Naive B cell (primary cell): ENCODE results near the gene MAPK12. TPM values are rescaled to one million over a fixed set of nuclear protein-coding genes. Genes with fewer than 3 reads are reported as not detected.

Experiments used
- ATAC-seq, 2 donors: fragments of 150-1000 bp; cut with Tn5 transposase; 2 replicates each; pipeline ENCODE4 v1.10.0; 2021; ENCODE audit warnings: low read depth in 2 of 2, mild to moderate bottlenecking in 2 of 2, moderate library complexity in 2 of 2
- DNase-seq: peaks from one replicate; pipeline ENCODE4 v3.0.0; 2022
- H3K27ac Mint-ChIP-seq, 6 donors: one replicate each; pipeline ENCODE4 v1.8.0; 2020 to 2022; ENCODE audit warnings: mild to moderate bottlenecking in 6 of 6, mixed read lengths in 6 of 6, moderate library complexity in 5 of 6, inconsistent platforms in 2 of 6
- H3K27me3 Mint-ChIP-seq, 3 donors: one replicate each; pipeline ENCODE4 v1.8.0; 2021 to 2022; ENCODE audit warnings: mixed read lengths in 3 of 3, mild to moderate bottlenecking in 1 of 3
- H3K36me3 Mint-ChIP-seq, 2 donors: one replicate each; pipeline ENCODE4 v1.8.0; 2020 to 2022; ENCODE audit warnings: mixed read lengths in 2 of 2, inconsistent platforms in 1 of 2, mild to moderate bottlenecking in 1 of 2
- H3K4me1 Mint-ChIP-seq, 3 donors: one replicate each; pipeline ENCODE4 v1.8.0; 2020 to 2022; ENCODE audit warnings: mixed read lengths in 3 of 3, inconsistent platforms in 1 of 3, mild to moderate bottlenecking in 1 of 3, moderate library complexity in 1 of 3
- H3K4me3 Mint-ChIP-seq, 8 donors: one replicate each; pipeline ENCODE4 v1.8.0; 2020 to 2022; ENCODE audit warnings: mild to moderate bottlenecking in 8 of 8, mixed read lengths in 8 of 8, moderate library complexity in 8 of 8, inconsistent platforms in 2 of 8
- H3K9me3 Mint-ChIP-seq, 7 donors: one replicate each; pipeline ENCODE4 v1.8.0; 2020 to 2022; ENCODE audit warnings: mixed read lengths in 7 of 7, mild to moderate bottlenecking in 5 of 7, inconsistent platforms in 2 of 7, moderate library complexity in 1 of 7
- polyA plus RNA-seq, 6 donors: library from polyadenylated mRNA; unstranded; fragments of 300-500 nt; fragmentation: Illumina TruSeq; gene quantifications; one replicate each; pipeline ENCODE4 v1.2.3, GENCODE V29; 2021; ENCODE audit warnings: low read depth in 6 of 6

MAPK12 gene
- polyA plus RNA-seq, result under 1 TPM in 5 of 6 donors, not detected in 1; 0.04 to 0.19 (median 0.09) TPM

- peak in 1 of 2 donors; percentile 3 for ATAC-seq
- peaks cover 0 to 51% (median 9%) of the 10 kb centered on the region in 3 donors for H3K27me3 Mint-ChIP-seq
Observed at GRCh38 chr22:50261615-50262459, at the start of gene MAPK12. MAPK12 (minus strand) TSS chr22:50261683; CDS start chr22:50261509, 174 bp downstream.

GRCh38 chr22:50310949-50311444, 49.5 kb upstream of the MAPK12 start:
- Mint-ChIP-seq H3K4me1 (peaks cover 27 to 34% (median 32%) of the 10 kb centered on the region in 3 donors), H3K27me3 (peaks cover 0 to 11% (median 9%) of the 10 kb centered on the region in 3 donors), H3K4me3 (no peak overlapping the region), H3K27ac (no peak overlapping the region), H3K9me3 (no peaks in the 10 kb centered on the region), H3K36me3 (no peaks in the 10 kb centered on the region)
- no peak for ATAC-seq
- no peak for DNase-seq

More at GRCh38 chr22:50261615-50262459, at the start of gene MAPK12:
- Mint-ChIP-seq H3K4me1 (peaks cover 6 to 15% (median 14%) of the 10 kb centered on the region in 3 donors), H3K27ac (peak within 1 kb of the TSS in 1 of 6 donors; percentile 29), H3K9me3 (no peaks in the 10 kb centered on the region), H3K36me3 (no peaks in the 10 kb centered on the region), H3K4me3 (peak within 1 kb of the TSS; percentile 45 to 83 (median 68))
- no peak for DNase-seq

DNA sequence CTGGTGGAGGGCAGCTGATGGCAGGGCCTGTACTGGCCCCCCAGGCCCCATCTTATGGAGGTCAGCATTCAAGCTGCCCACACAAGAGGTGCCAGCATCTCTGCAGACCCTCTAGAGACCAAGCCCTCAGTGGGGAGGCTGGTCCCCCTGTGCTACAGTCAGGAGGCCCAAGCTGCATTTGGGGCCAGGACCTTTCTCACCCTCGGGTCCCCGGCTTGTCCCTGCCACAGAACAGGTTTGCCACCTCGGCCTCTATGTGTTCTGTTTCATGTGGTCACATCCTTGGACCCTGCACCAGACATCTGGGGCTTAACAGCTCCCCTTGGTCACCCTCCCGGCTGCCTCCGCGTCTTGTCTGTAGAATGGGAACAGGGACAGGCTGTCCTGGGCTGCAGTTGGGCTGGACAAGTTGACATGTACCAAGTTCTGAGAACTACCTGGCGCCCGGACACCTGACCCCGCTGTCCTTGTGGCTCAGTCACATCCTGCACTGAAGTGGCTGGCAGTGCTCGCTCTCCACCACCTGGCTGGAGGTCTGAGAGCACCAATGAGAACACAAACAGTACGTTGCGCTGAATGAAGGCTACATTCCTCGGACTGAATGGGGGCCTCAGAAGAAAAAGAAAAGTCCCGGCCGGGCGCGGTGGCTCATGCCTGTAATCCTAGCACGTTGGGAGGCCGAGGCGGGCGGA, 48.7 kb upstream of the MAPK12 start:
- peak overlapping the region in 2 of 8 donors; percentile 30 to 60 for H3K4me3 Mint-ChIP-seq
- peaks cover 29 to 33% (median 31%) of the 10 kb centered on the region in 3 donors for H3K4me1 Mint-ChIP-seq
- peaks cover 0 to 16% (median 14%) of the 10 kb centered on the region in 3 donors for H3K27me3 Mint-ChIP-seq
- ATAC-seq (no peak), DNase-seq (no peak)
- H3K9me3 Mint-ChIP-seq, result no peaks in the 10 kb centered on the region
- peak overlapping the region in 2 of 6 donors; percentile 30 to 74 for H3K27ac Mint-ChIP-seq
- H3K36me3 Mint-ChIP-seq, result no peaks in the 10 kb centered on the region

DNA sequence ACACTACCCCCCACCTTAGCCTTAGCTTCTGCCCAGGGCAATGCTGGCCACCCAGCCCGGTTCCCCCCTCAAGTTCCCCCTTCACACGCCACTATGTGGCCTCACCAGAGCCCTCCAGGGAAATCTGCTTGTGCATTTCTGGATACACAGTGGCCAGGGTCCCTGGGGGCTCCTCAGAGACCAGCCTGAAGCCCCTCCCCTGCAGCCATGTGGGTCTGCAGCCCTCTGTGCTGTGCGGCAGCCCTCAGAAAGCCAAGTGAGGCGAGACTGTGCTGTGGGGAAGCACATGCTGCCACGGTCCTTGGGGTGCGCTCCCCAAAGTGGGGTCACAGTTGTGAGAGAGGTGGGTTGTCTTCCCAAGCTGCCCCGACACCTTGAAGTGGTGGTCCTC, 48.1 kb upstream of the MAPK12 start:
- no peaks in the 10 kb centered on the region for H3K9me3 Mint-ChIP-seq
- ATAC-seq (no peak), DNase-seq (no peak)
- peak overlapping the region in 1 of 8 donors; percentile 78 for H3K4me3 Mint-ChIP-seq
- H3K27ac Mint-ChIP-seq, result no peak overlapping the region
- H3K4me1 Mint-ChIP-seq, result peaks cover 31 to 34% (median 33%) of the 10 kb centered on the region in 3 donors
- H3K27me3 Mint-ChIP-seq, result peaks cover under 1 to 21% (median 14%) of the 10 kb centered on the region in 3 donors
- no peaks in the 10 kb centered on the region for H3K36me3 Mint-ChIP-seq

DNA sequence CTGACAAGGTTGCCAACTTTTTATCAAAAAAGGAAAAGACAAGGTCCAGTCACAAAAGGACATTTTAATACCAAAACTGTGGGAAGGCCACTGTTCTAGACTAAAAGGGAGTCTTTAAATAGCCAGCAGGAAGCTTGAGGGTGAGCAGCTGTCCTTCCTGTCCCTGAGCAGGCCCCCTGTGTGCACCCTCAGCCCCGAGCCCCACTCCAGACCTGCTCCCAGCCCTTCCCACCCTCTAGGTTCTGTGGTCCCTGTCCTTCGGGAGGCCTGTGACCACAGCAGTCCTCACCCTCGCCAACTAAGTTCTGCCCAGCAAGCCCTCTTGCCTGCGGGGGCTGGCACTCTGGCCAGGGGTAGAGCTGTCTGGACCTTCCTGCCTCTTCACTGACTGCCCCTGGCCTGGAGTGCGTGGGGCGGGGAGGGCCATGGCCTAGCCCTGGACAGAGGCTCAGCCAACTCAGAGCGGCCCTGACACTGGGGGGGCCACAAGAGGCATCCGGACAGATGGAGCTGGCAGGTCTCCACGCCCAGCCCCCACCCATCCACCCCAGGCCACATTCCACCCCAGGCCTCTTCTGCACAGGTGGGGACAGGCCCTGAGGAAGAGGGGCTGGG, 47.6 kb upstream of the MAPK12 start:
- Mint-ChIP-seq H3K27ac (peak overlapping the region in 1 of 6 donors; percentile 56), H3K4me3 (peak overlapping the region in 7 of 8 donors; percentile 34 to 80 (median 74)), H3K9me3 (no peaks in the 10 kb centered on the region), H3K36me3 (no peaks in the 10 kb centered on the region), H3K27me3 (peaks cover 6 to 26% (median 14%) of the 10 kb centered on the region in 3 donors), H3K4me1 (peaks cover 31 to 34% (median 33%) of the 10 kb centered on the region in 3 donors)
- DNase-seq (no peak), ATAC-seq (no peak)

- H3K36me3 Mint-ChIP-seq, result no peaks in the 10 kb centered on the region
- peaks cover 31 to 39% (median 33%) of the 10 kb centered on the region in 3 donors for H3K4me1 Mint-ChIP-seq
- no peak for ATAC-seq
- peak overlapping the region in 2 of 6 donors; percentile 12 to 56 for H3K27ac Mint-ChIP-seq
- H3K9me3 Mint-ChIP-seq, result no peaks in the 10 kb centered on the region
- H3K27me3 Mint-ChIP-seq, result peaks cover 6 to 28% (median 14%) of the 10 kb centered on the region in 3 donors
- H3K4me3 Mint-ChIP-seq, result peak overlapping the region; percentile 59 to 80 (median 74)
- no peak for DNase-seq
Observed at GRCh38 chr22:50308597-50308935, 47.1 kb upstream of the MAPK12 start.

DNA sequence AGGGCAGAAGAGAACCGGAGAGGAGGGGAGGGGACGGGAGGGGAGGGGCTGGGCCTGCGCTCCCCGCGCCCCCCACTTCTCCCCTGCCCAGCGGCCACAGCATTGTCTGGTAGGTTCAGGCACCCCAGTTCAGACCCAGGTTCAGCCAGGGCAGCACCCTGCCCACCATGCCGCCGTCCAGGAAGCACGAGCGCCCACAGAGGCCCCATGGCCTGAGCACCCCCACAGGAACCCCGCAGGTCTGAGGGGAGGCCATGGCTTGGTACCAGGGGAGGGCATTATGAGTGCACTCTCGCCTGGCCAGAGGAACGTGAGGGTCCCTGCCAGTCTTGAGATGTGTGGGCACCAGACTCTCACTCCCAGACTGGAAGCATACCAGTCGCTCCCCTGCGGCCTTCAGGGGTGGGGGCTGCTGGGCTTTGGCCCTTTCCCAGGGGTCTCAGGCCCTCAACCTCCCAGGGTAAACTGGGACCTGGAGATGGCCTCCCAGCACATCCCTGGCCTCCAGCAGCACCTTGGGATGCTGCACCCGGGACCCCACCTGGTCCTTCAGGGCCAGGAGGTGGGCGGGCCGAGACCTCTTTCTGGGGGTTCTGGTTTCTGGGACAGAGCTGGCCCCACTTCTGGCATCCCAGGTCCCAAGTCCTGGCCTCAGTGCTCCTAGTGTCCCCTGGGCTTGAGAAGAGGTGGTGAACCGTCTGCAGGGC, 46.6 kb upstream of the MAPK12 start:
- H3K27me3 Mint-ChIP-seq, result peaks cover 6 to 28% (median 14%) of the 10 kb centered on the region in 3 donors
- H3K4me1 Mint-ChIP-seq, result peaks cover 36 to 42% (median 38%) of the 10 kb centered on the region in 3 donors
- H3K27ac Mint-ChIP-seq, result peak overlapping the region in 2 of 6 donors; percentile 12 to 56
- ATAC-seq (no peak), DNase-seq (no peak)
- H3K4me3 Mint-ChIP-seq, result peak overlapping the region; percentile 59 to 80 (median 68)
- H3K36me3 Mint-ChIP-seq, result no peaks in the 10 kb centered on the region
- no peaks in the 10 kb centered on the region for H3K9me3 Mint-ChIP-seq

DNA sequence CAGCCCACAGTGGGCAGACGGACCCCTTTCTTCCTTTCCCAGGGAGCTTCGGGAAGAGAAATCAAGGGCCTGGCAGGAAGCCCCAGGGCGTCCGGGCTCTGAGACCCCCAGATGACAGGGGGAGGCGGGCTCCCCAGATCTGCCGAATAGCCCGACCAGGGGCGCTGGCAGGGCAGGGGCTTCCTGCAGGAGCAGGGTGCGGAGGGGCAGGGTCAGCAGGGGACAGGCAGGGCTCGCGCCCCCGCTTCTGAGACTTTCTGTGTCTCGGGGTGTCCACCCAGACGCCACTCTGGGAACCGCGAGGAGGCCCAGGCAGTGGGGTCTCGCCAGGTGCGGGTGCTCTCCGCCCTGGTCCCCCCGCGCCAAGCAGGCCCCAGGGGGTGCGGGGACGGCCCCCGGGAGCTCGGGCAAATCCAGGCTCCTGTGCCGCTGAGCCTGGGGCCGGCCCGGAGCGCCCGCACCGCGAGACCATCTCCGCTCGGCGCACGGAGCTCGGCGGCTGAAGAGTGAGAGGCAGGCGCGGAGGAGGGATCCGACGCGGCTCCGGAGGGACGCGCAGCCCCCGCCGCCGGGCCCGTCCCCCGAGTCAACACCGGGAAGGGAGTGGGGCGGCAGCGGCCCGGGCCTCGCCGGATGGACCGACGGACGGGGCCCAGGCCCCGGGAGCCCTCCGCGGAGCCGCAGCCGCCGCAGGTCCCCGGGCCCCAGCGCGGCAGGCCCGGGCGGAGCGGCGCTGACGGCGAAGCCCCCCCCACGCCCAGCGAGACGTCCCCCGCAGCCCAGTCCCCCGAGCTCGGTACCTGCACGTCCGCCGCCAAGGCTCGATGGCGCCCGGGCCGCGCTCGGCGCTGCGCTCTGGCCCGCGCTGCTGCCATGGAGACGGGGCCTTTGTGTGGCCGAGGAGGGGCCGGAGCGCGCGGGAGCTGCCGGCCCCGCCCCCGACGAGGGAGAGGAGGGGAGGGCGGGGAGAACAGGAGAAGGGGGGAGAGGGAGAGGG, 45.6 kb upstream of the MAPK12 start, which contains the start of gene PLXNB2:
TSS of gene PLXNB2 (minus strand) at position 894 of the 997 bp plus-strand sequence. CDS start 17,062 bp downstream, outside the sequence.
- Mint-ChIP-seq H3K27ac (peak within 1 kb of the TSS in 2 of 6 donors; percentile 12 to 82), H3K4me1 (peaks cover 46 to 50% (median 46%) of the 10 kb centered on the region in 3 donors), H3K27me3 (peaks cover 6 to 28% (median 14%) of the 10 kb centered on the region in 3 donors), H3K4me3 (peak within 1 kb of the TSS; percentile 59 to 80 (median 72)), H3K36me3 (no peaks in the 10 kb centered on the region), H3K9me3 (no peaks in the 10 kb centered on the region)
- DNase-seq (no peak), ATAC-seq (peak; percentile 24 to 27)

GRCh38 chr22:50305923-50306566, 44.6 kb upstream of the MAPK12 start:
- peak overlapping the region in 3 of 6 donors; percentile 2 to 82 (median 52) for H3K27ac Mint-ChIP-seq

GRCh38 chr22:50305393-50305922, 44.0 kb upstream of the MAPK12 start:
- no peaks in the 10 kb centered on the region for H3K9me3 Mint-ChIP-seq
- ATAC-seq (no peak), DNase-seq (no peak)
- peaks cover 59 to 62% (median 60%) of the 10 kb centered on the region in 3 donors for H3K4me1 Mint-ChIP-seq
- H3K4me3 Mint-ChIP-seq, result peak overlapping the region in 6 of 8 donors; percentile 20 to 84 (median 75)
- H3K27me3 Mint-ChIP-seq, result peaks cover 6 to 35% (median 14%) of the 10 kb centered on the region in 3 donors
- no peaks in the 10 kb centered on the region for H3K36me3 Mint-ChIP-seq
- H3K27ac Mint-ChIP-seq, result peak overlapping the region in 1 of 6 donors; percentile 82

More at GRCh38 chr22:50305923-50306566, 44.6 kb upstream of the MAPK12 start:
- Mint-ChIP-seq H3K4me1 (peaks cover 56 to 58% (median 56%) of the 10 kb centered on the region in 3 donors), H3K36me3 (no peaks in the 10 kb centered on the region), H3K9me3 (no peaks in the 10 kb centered on the region), H3K4me3 (peak overlapping the region; percentile 63 to 89 (median 72)), H3K27me3 (peaks cover 6 to 30% (median 14%) of the 10 kb centered on the region in 3 donors)
- peak in 1 of 2 donors; percentile 9 for ATAC-seq
- no peak for DNase-seq
